ENCODE results near the gene ANTXR2. TPM values are rescaled to one million over a fixed set of nuclear protein-coding genes. Genes with fewer than 3 reads are reported as not detected.

The ANTXR2 gene
- total and polyA plus RNA-seq, 9 of the 15 experiments (the other 6 are each of a cell fraction or from before 2014, with no cell fraction given): 10.1 to 83.8 (median 60.3) TPM

DNA sequence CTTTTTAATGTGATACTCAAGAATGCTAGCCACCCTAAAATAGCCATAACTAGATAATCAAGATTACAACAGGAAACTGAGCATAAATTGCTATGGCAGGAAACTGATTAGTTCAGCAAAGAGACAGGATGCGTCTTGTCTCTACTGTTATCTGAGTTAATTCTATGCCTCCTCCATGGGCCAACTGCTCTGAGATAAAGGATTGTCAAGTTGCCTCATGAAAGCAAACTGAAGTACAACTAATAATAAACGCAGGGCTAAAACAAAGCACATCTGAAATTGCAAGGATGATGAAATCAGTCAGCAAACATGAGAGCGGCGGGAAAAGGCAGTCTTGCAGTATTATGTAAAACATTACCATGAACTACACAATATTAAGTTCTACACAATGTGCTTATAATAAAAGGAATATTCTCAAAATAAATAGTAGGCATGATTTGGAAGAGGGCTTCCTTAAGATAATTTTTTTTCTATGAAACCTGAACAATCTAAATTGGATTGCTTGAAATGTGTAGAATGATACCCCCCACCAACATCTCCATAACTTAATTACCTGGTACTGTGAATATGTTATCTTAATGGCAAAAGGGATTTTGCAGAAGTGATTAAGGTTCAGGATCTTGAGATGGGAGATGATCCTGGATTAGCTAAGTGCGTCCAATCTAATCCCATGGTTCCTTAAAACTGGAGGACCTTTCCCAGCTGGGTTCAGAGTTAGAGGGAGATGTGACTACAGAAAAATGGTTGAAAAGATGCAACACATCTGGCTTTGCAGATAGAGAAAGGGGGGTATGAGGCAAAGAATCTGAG lies 65.9 kb downstream of the ANTXR2 start (continued):
- TF ChIP-seq BACH1 (tag; IDR thresholded peaks at IDR 0.05): 0 out of 2 replicates have a peak, but pooled peaks have one; percentile 42
- no peak for TF ChIP-seq STAG1 (CRISPR knock-in tag; IDR thresholded peaks at IDR 0.05; ENCODE audit: borderline replicate concordance)
- TF ChIP-seq HNRNPLL (IDR thresholded peaks at IDR 0.05; ENCODE audit: low read depth, low read length, poor library complexity, severe bottlenecking): no peak
- TF ChIP-seq, protein P1, sequence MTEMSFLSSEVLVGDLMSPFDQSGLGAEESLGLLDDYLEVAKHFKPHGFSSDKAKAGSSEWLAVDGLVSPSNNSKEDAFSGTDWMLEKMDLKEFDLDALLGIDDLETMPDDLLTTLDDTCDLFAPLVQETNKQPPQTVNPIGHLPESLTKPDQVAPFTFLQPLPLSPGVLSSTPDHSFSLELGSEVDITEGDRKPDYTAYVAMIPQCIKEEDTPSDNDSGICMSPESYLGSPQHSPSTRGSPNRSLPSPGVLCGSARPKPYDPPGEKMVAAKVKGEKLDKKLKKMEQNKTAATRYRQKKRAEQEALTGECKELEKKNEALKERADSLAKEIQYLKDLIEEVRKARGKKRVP (CRISPR knock-in tag; IDR thresholded peaks at IDR 0.05): peak; percentile 97
- TF ChIP-seq, protein P2, sequence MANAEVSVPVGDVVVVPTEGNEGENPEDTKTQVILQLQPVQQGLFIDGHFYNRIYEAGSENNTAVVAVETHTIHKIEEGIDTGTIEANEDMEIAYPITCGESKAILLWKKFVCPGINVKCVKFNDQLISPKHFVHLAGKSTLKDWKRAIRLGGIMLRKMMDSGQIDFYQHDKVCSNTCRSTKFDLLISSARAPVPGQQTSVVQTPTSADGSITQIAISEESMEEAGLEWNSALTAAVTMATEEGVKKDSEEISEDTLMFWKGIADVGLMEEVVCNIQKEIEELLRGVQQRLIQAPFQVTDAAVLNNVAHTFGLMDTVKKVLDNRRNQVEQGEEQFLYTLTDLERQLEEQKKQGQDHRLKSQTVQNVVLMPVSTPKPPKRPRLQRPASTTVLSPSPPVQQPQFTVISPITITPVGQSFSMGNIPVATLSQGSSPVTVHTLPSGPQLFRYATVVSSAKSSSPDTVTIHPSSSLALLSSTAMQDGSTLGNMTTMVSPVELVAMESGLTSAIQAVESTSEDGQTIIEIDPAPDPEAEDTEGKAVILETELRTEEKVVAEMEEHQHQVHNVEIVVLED (CRISPR knock-in tag; IDR thresholded peaks at IDR 0.05): 0 out of 2 replicates have a peak, but pooled peaks have one; percentile 10
- peak; percentile 82 for TF ChIP-seq JUND (IDR thresholded peaks at IDR 0.05; ENCODE audit: borderline replicate concordance, low read depth, low read length)
- peak; percentile 73; the same call in 1 of the 3 replicates for TF ChIP-seq JUND (tag; IDR thresholded peaks at IDR 0.05; ENCODE audit: borderline replicate concordance, low read depth, low read length)
- TF ChIP-seq, protein P3, sequence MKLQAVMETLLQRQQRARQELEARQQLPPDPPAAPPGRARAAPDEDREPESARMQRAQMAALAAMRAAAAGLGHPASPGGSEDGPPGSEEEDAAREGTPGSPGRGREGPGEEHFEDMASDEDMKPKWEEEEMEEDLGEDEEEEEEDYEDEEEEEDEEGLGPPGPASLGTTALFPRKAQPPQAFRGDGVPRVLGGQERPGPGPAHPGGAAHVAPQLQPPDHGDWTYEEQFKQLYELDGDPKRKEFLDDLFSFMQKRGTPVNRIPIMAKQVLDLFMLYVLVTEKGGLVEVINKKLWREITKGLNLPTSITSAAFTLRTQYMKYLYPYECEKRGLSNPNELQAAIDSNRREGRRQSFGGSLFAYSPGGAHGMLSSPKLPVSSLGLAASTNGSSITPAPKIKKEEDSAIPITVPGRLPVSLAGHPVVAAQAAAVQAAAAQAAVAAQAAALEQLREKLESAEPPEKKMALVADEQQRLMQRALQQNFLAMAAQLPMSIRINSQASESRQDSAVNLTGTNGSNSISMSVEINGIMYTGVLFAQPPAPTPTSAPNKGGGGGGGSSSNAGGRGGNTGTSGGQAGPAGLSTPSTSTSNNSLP (IDR thresholded peaks at IDR 0.05; ENCODE audit: borderline replicate concordance, low read depth, low read length): peak; percentile 90; the same call in 1 of the 2 replicates
- TF ChIP-seq, protein P4, sequence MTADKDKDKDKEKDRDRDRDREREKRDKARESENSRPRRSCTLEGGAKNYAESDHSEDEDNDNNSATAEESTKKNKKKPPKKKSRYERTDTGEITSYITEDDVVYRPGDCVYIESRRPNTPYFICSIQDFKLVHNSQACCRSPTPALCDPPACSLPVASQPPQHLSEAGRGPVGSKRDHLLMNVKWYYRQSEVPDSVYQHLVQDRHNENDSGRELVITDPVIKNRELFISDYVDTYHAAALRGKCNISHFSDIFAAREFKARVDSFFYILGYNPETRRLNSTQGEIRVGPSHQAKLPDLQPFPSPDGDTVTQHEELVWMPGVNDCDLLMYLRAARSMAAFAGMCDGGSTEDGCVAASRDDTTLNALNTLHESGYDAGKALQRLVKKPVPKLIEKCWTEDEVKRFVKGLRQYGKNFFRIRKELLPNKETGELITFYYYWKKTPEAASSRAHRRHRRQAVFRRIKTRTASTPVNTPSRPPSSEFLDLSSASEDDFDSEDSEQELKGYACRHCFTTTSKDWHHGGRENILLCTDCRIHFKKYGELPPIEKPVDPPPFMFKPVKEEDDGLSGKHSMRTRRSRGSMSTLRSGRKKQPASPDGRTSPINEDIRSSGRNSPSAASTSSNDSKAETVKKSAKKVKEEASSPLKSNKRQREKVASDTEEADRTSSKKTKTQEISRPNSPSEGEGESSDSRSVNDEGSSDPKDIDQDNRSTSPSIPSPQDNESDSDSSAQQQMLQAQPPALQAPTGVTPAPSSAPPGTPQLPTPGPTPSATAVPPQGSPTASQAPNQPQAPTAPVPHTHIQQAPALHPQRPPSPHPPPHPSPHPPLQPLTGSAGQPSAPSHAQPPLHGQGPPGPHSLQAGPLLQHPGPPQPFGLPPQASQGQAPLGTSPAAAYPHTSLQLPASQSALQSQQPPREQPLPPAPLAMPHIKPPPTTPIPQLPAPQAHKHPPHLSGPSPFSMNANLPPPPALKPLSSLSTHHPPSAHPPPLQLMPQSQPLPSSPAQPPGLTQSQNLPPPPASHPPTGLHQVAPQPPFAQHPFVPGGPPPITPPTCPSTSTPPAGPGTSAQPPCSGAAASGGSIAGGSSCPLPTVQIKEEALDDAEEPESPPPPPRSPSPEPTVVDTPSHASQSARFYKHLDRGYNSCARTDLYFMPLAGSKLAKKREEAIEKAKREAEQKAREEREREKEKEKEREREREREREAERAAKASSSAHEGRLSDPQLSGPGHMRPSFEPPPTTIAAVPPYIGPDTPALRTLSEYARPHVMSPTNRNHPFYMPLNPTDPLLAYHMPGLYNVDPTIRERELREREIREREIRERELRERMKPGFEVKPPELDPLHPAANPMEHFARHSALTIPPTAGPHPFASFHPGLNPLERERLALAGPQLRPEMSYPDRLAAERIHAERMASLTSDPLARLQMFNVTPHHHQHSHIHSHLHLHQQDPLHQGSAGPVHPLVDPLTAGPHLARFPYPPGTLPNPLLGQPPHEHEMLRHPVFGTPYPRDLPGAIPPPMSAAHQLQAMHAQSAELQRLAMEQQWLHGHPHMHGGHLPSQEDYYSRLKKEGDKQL (CRISPR knock-in tag; IDR thresholded peaks at IDR 0.05; ENCODE audit: borderline replicate concordance): no peak
- peak; percentile 89 for TF ChIP-seq TCF3 (CRISPR knock-in tag; IDR thresholded peaks at IDR 0.05)
- TF ChIP-seq ATF7 (IDR thresholded peaks at IDR 0.05): peak; percentile 87
- peak; percentile 98 for TF ChIP-seq ETV1 (tag; conservative IDR thresholded peaks at IDR 0.05; ENCODE audit: low read depth)
- TF ChIP-seq ZNF431 (CRISPR knock-in tag; IDR thresholded peaks at IDR 0.05): no peak
- peak in 1 of 2 experiments; percentile 78; a peak in 2 of 4 replicates for TF ChIP-seq HDAC1 (IDR thresholded peaks at IDR 0.05)
- peak; percentile 60; the same call in 1 of the 2 replicates for TF ChIP-seq GATAD2A (IDR thresholded peaks at IDR 0.05)
- peak; percentile 12 for TF ChIP-seq NUFIP1 (IDR thresholded peaks at IDR 0.05; ENCODE audit: partially characterized antibody)
- peak; percentile 85 for TF ChIP-seq FOXM1 (IDR thresholded peaks at IDR 0.05; ENCODE audit: low read depth)
- no peak for TF ChIP-seq FOXM1 (CRISPR knock-in tag; IDR thresholded peaks at IDR 0.05; ENCODE audit: low read depth)

Measured in K562 (cell line).